MCF 10A (cell line): ENCODE data around the gene DAB1. TPM values are rescaled to one million over a fixed set of nuclear protein-coding genes. Genes with fewer than 3 reads are reported as not detected.

Source experiments
- BruUV-seq: library from RNA; stranded (reverse); fragments of 400-500 nt; replicated peaks from 2 replicates; lab custom pipeline; 2021; lab: Mats Ljungman, UMichigan
- CTCF ChIA-PET: fragments of 300-600 bp; sonication (Branson Sonifier 250); formaldehyde crosslinking; extraction: SDS; loops from one replicate; lab custom pipeline; 2021; ENCODE audit warnings: antibody characterized with exemption, inconsistent platforms; lab: Yijun Ruan, JAX
- POLR2A ChIA-PET: fragments of 300-600, 350-650 bp; sonication (Branson Sonifier 250); formaldehyde crosslinking; extraction: SDS; loops from one replicate; lab custom pipeline; 2020; ENCODE audit warnings: antibody characterized with exemption, inconsistent platforms; lab: Yijun Ruan, JAX
- DNase-seq: peaks from one replicate; pipeline ENCODE4 v3.0.0-alpha.2; 2018; ENCODE audit not compliant: unreplicated experiment
- H3K27ac Mint-ChIP-seq: one replicate; pipeline ENCODE4 v1.8.0; 2022; ENCODE audit warnings: mild to moderate bottlenecking, low read depth, mixed read lengths; ENCODE audit not compliant: unreplicated experiment
- H3K27me3 Mint-ChIP-seq: one replicate; pipeline ENCODE4 v1.8.0; 2022; ENCODE audit warnings: mixed read lengths; ENCODE audit not compliant: insufficient read depth, unreplicated experiment
- H3K36me3 Mint-ChIP-seq: one replicate; pipeline ENCODE4 v1.8.0; 2022; ENCODE audit warnings: mild to moderate bottlenecking, moderate library complexity, mixed read lengths; ENCODE audit not compliant: insufficient read depth, unreplicated experiment
- H3K4me1 Mint-ChIP-seq: one replicate; pipeline ENCODE4 v1.8.0; 2022; ENCODE audit warnings: mixed read lengths; ENCODE audit not compliant: insufficient read depth, unreplicated experiment
- H3K4me3 Mint-ChIP-seq: one replicate; pipeline ENCODE4 v1.8.0; 2022; ENCODE audit warnings: mild to moderate bottlenecking, moderate library complexity, mixed read lengths; ENCODE audit not compliant: unreplicated experiment
- H3K9me3 Mint-ChIP-seq: one replicate; pipeline ENCODE4 v1.8.0; 2022; ENCODE audit warnings: mixed read lengths; ENCODE audit not compliant: unreplicated experiment
- intact Hi-C: fragments of 100-400 bp; cut with micrococcal nuclease; formaldehyde crosslinking; loops from 2 replicates; pipeline ENCODE4 v1.14.1; 2022
- total RNA-seq: library from RNA; stranded (reverse); gene quantifications from 2 replicates; pipeline ENCODE4 v1.2.3, GENCODE V29; 2022
- TF ChIP-seq, protein P1 (sequence below): fragments of 200-600 bp; IDR thresholded peaks from one replicate; pipeline ENCODE4 v1.8.0; 2022; ENCODE audit warnings: antibody characterized with exemption, mild to moderate bottlenecking; ENCODE audit not compliant: unreplicated experiment

DAB1 gene
- total RNA-seq, 1 experiment from 2014 or later, result not detected

DNA sequence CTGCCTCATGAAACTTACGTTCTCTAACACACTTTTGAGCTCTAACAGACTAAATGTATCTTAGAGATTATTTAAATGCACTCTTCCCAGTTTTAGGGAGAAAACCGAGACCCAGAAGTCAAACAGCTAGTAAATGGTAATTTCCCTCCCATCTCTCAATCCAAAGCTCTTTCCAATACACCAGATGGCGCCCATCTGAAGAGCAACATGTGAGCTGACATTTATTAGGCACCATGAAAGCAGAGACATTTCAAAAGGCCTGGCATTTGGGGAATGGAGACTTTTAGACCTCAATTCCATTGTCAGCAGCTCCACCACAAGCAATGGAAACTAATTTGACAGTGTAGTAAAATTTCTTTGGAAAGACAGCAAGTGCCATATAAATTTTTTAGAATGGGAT, 191.4 kb downstream of the DAB1 start:
- no TSS peak for BruUV-seq
- H3K4me3 Mint-ChIP-seq, result no peak overlapping the region
- H3K27ac Mint-ChIP-seq, result no peak overlapping the region
- ChIA-PET CTCF (interaction anchor here (0.6 to 1.5 kb wide), 11 partner anchors 17 to 1032 kb away, joined by 3 to 5 read pairs (median 3); no protein-coding TSS in a partner anchor), POLR2A (no interaction called here)
- intact Hi-C loops, result no loop called here
- no peaks in the 10 kb centered on the region for H3K9me3 Mint-ChIP-seq
- DNase-seq, result peak; percentile 26
- TF ChIP-seq, protein P1, sequence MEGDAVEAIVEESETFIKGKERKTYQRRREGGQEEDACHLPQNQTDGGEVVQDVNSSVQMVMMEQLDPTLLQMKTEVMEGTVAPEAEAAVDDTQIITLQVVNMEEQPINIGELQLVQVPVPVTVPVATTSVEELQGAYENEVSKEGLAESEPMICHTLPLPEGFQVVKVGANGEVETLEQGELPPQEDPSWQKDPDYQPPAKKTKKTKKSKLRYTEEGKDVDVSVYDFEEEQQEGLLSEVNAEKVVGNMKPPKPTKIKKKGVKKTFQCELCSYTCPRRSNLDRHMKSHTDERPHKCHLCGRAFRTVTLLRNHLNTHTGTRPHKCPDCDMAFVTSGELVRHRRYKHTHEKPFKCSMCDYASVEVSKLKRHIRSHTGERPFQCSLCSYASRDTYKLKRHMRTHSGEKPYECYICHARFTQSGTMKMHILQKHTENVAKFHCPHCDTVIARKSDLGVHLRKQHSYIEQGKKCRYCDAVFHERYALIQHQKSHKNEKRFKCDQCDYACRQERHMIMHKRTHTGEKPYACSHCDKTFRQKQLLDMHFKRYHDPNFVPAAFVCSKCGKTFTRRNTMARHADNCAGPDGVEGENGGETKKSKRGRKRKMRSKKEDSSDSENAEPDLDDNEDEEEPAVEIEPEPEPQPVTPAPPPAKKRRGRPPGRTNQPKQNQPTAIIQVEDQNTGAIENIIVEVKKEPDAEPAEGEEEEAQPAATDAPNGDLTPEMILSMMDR, result no peak
- no peaks in the 10 kb centered on the region for H3K36me3 Mint-ChIP-seq
- H3K27me3 Mint-ChIP-seq, result no peaks in the 10 kb centered on the region
- no peaks in the 10 kb centered on the region for H3K4me1 Mint-ChIP-seq

DNA sequence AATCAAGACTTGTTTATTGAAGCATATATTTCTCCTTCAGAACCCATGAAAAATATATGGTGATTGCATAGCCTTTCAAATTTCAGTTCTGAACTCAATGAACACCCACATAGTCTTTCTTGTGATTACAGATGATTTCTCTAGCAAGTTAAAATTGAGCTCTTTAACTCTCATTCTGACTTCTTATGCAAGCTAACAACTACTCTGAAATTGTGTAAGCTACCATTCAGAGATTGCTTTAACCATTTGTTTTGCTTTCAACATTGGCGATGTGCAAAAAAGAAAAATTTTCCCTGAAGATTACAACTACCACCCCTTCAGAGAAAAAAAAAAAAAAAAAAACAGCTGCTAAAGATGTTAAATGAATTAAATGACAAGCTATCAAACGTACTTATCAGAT, 193.9 kb downstream of the DAB1 start:
- no peaks in the 10 kb centered on the region for H3K9me3 Mint-ChIP-seq
- ChIA-PET CTCF (interaction anchor here (0.5 to 1.1 kb wide), 2 partner anchors 150 to 398 kb away, joined by 3 read pairs; no protein-coding TSS in a partner anchor), POLR2A (interaction anchor here (0.7 kb wide), 1 partner anchor 224 kb away, joined by 4 read pairs; no protein-coding TSS in a partner anchor)
- TF ChIP-seq, protein P1, result no peak
- H3K27ac Mint-ChIP-seq, result no peak overlapping the region
- DNase-seq, result no peak
- H3K36me3 Mint-ChIP-seq, result no peaks in the 10 kb centered on the region
- H3K4me3 Mint-ChIP-seq, result no peak overlapping the region
- BruUV-seq, result no TSS peak
- H3K4me1 Mint-ChIP-seq, result no peaks in the 10 kb centered on the region
- intact Hi-C loops, result no loop called here
- no peaks in the 10 kb centered on the region for H3K27me3 Mint-ChIP-seq

DNA sequence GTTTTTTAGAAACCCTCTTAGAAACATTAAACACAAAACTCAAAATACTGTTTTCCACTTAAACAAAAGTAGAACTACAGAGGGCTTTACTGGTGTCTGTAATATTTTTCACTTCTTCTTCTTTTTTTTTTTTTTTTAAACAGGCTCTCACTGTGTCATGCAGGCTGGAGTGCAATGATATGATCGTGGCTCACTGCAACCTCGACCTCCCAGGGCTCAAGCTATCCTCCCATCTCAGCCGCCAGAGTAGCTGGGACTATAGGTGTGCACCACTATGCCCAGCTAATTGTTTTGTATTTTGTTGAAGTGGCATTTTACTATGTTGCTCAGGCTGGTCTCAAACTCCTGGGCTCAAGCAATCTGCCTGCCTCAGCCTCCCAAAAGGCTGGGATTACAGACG, 194.8 kb downstream of the DAB1 start:
- H3K27me3 Mint-ChIP-seq, result no peaks in the 10 kb centered on the region
- ChIA-PET CTCF (no interaction called here), POLR2A (no interaction called here)
- H3K36me3 Mint-ChIP-seq, result no peaks in the 10 kb centered on the region
- H3K9me3 Mint-ChIP-seq, result no peaks in the 10 kb centered on the region
- H3K27ac Mint-ChIP-seq, result no peak overlapping the region
- no peak overlapping the region for H3K4me3 Mint-ChIP-seq
- no peaks in the 10 kb centered on the region for H3K4me1 Mint-ChIP-seq
- TF ChIP-seq, protein P1, result no peak
- intact Hi-C loops, result no loop called here
- no TSS peak for BruUV-seq
- DNase-seq, result no peak

DNA sequence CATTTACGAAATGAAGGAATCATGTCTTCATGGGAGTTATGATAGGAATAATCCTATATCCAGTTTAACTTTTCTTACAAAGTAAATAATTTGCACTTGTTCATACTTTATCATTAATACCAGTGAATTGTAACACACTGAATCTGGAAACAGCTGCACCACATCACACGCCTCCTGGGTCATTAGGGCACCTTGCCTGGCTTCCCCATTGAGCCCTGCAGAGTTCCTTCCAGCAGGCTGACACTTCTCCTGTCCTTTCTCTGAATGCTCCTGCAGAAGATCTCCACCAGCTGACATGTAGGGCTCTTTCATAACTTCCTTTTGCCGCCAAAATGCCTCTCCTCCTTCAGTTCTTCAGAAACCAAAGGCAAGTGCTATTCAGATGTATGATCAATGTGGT, 201.1 kb downstream of the DAB1 start:
- H3K9me3 Mint-ChIP-seq, result no peaks in the 10 kb centered on the region
- H3K27me3 Mint-ChIP-seq, result no peaks in the 10 kb centered on the region
- ChIA-PET POLR2A (no interaction called here), CTCF (no interaction called here)
- intact Hi-C loops, result no loop called here
- no TSS peak for BruUV-seq
- no peak for DNase-seq
- H3K4me3 Mint-ChIP-seq, result no peak overlapping the region
- H3K36me3 Mint-ChIP-seq, result no peaks in the 10 kb centered on the region
- TF ChIP-seq, protein P1, result no peak
- H3K27ac Mint-ChIP-seq, result no peak overlapping the region
- H3K4me1 Mint-ChIP-seq, result no peaks in the 10 kb centered on the region
